Neural progenitor cell (in vitro differentiated cells): ENCODE measurements around the gene HTR5A. TPM values are rescaled to one million over a fixed set of nuclear protein-coding genes. Genes with fewer than 3 reads are reported as not detected.

Experiments used
- DNase-seq: peaks from one replicate; pipeline ENCODE4 v3.0.0-alpha.2; 2016; ENCODE audit warnings: low spot score
- H2AFZ ChIP-seq: fragments of 200-600 bp; sonication (generic); replicated peaks from 2 replicates; pipeline ENCODE4 v1.6.1; 2016; ENCODE audit warnings: antibody characterized with exemption
- H3F3A ChIP-seq: fragments of 200-600 bp; sonication (generic); 2 replicates; pipeline ENCODE4 v1.6.1; 2016; ENCODE audit warnings: antibody characterized with exemption, low read depth
- H3K27ac ChIP-seq: fragments of 200-600 bp; sonication (generic); 2 replicates; pipeline ENCODE4 v1.5.1; 2016; ENCODE audit warnings: mild to moderate bottlenecking
- H3K27me3 ChIP-seq: fragments of 200-600 bp; sonication (generic); 2 replicates; pipeline ENCODE4 v1.6.1; 2016; ENCODE audit warnings: mild to moderate bottlenecking, moderate library complexity
- H3K36me3 ChIP-seq: fragments of 200-600 bp; sonication (generic); 2 replicates; pipeline ENCODE4 v1.5.1; 2016
- H3K4me1 ChIP-seq: fragments of 200-600 bp; sonication (generic); 2 replicates; pipeline ENCODE4 v1.6.1; 2016; ENCODE audit warnings: mixed run types
- H3K4me2 ChIP-seq: fragments of 200-600 bp; sonication (generic); 2 replicates; pipeline ENCODE4 v1.6.1; 2016
- H3K4me3 ChIP-seq: fragments of 200-600 bp; sonication (generic); 2 replicates; pipeline ENCODE4 v1.5.1; 2016
- H3K79me2 ChIP-seq: fragments of 200-600 bp; sonication (generic); 2 replicates; pipeline ENCODE4 v1.6.1; 2016; ENCODE audit warnings: low read depth
- H3K9ac ChIP-seq: fragments of 200-600 bp; sonication (generic); 2 replicates; pipeline ENCODE4 v1.6.1; 2016
- H3K9me3 ChIP-seq: fragments of 200-600 bp; sonication (generic); 2 replicates; pipeline ENCODE4 v1.5.1; 2016; ENCODE audit warnings: low read depth
- H4K20me1 ChIP-seq: fragments of 200-600 bp; sonication (generic); 2 replicates; pipeline ENCODE4 v1.6.1; 2016; ENCODE audit warnings: low read depth
- H3K27ac Mint-ChIP-seq: 3 replicates; pipeline ENCODE4 v1.8.0; 2021; ENCODE audit warnings: mixed read lengths
- H3K27me3 Mint-ChIP-seq: 2 replicates; pipeline ENCODE4 v1.8.0; 2022; ENCODE audit warnings: low read depth, mild to moderate bottlenecking, inconsistent platforms, moderate library complexity, mixed read lengths; ENCODE audit not compliant: insufficient read depth
- H3K36me3 Mint-ChIP-seq: 3 replicates; pipeline ENCODE4 v1.8.0; 2021; ENCODE audit warnings: mixed read lengths
- H3K4me1 Mint-ChIP-seq: 3 replicates; pipeline ENCODE4 v1.8.0; 2021; ENCODE audit warnings: mixed read lengths
- H3K4me3 Mint-ChIP-seq: 3 replicates; pipeline ENCODE4 v1.8.0; 2021; ENCODE audit warnings: mild to moderate bottlenecking, moderate library complexity, mixed read lengths
- H3K9me3 Mint-ChIP-seq: 3 replicates; pipeline ENCODE4 v1.8.0; 2020; ENCODE audit warnings: mixed read lengths
- EZH2 ChIP-seq: fragments of 200-600 bp; sonication (generic); IDR thresholded peaks from 2 replicates; pipeline ENCODE4 v1.6.1; 2017; ENCODE audit warnings: antibody characterized with exemption, mild to moderate bottlenecking, moderate library complexity
- EZH2phosphoT487 ChIP-seq: fragments of 200-600 bp; sonication (generic); IDR thresholded peaks from 2 replicates; pipeline ENCODE4 v1.6.1; 2017; ENCODE audit warnings: antibody characterized with exemption
- total RNA-seq: library from RNA; depleted of rRNA; stranded (reverse); fragments of >200 nt; gene quantifications from 2 replicates; pipeline ENCODE4 v1.2.3, GENCODE V29; 2015; ENCODE audit warnings: low replicate concordance
- TF ChIP-seq, protein P1 (sequence below): fragments of 200-600 bp; sonication (generic); IDR thresholded peaks from 2 replicates; pipeline ENCODE4 v1.5.1; 2017; ENCODE audit warnings: antibody characterized with exemption, mild to moderate bottlenecking

The HTR5A gene
- total RNA-seq, 1 donor from 2014 or later: not detected

DNA sequence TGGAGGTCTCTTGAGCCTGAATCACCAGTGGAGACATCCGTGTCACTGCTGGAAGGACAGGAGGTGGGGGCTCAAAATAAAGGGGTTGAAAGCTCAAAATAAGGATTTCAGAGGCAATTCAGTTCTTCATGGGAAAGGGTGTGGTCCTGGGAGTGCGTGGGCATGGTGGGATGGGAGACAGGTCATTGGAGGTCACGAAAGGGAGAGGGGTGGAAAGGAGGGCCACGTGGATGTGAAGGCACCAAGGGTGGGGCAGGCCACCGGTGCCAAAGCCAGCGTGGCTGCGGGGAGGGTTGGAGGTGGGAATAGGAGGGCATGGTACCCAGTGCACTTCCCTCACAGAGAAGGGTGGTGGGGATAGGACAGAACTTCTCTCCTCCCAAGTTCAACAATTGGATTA lies 59.7 kb downstream of the HTR5A start:
- H3K36me3 ChIP-seq: no peaks in the 10 kb centered on the region
- H3K4me1 ChIP-seq: no peaks in the 10 kb centered on the region
- Mint-ChIP-seq H3K27me3 (peaks cover under 1% of the 10 kb centered on the region), H3K4me3 (no peak overlapping the region), H3K4me1 (peaks cover 7% of the 10 kb centered on the region), H3K9me3 (no peaks in the 10 kb centered on the region), H3K27ac (no peak overlapping the region), H3K36me3 (no peaks in the 10 kb centered on the region)
- no peak overlapping the region for H3K4me3 ChIP-seq
- H4K20me1 ChIP-seq: no peaks in the 10 kb centered on the region
- no peak overlapping the region for H3K4me2 ChIP-seq
- H3K9me3 ChIP-seq: no peaks in the 10 kb centered on the region
- H3K9ac ChIP-seq: no peak overlapping the region
- no peaks in the 10 kb centered on the region for H3K79me2 ChIP-seq
- H2AFZ ChIP-seq: no peak overlapping the region
- DNase-seq: no peak
- no peaks in the 10 kb centered on the region for H3K27me3 ChIP-seq
- no peak overlapping the region for H3K27ac ChIP-seq
- TF ChIP-seq, protein P1, sequence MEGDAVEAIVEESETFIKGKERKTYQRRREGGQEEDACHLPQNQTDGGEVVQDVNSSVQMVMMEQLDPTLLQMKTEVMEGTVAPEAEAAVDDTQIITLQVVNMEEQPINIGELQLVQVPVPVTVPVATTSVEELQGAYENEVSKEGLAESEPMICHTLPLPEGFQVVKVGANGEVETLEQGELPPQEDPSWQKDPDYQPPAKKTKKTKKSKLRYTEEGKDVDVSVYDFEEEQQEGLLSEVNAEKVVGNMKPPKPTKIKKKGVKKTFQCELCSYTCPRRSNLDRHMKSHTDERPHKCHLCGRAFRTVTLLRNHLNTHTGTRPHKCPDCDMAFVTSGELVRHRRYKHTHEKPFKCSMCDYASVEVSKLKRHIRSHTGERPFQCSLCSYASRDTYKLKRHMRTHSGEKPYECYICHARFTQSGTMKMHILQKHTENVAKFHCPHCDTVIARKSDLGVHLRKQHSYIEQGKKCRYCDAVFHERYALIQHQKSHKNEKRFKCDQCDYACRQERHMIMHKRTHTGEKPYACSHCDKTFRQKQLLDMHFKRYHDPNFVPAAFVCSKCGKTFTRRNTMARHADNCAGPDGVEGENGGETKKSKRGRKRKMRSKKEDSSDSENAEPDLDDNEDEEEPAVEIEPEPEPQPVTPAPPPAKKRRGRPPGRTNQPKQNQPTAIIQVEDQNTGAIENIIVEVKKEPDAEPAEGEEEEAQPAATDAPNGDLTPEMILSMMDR: no peak
- TF ChIP-seq EZH2 (no peak), EZH2phosphoT487 (no peak)
- H3F3A ChIP-seq: no peaks in the 10 kb centered on the region

DNA sequence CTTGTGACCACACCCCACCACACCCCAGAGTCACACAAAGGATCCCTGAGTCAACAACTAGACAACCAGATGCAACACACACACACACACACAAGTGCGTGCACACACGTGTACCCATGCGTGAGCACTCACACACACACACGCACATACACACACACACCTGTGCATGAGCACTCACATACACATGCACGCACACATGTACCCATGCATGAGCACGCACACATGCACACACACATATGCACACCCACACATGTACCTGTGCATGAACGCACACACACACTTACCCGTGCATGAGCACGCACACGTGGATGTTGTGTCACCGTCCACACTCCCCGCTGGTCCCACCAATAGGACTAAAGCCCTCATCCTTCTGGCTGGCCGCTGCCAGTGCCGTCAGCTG lies 60.4 kb downstream of the HTR5A start:
- H3K9me3 Mint-ChIP-seq: no peaks in the 10 kb centered on the region
- H3K4me3 Mint-ChIP-seq: no peak overlapping the region
- Histone ChIP-seq H3K4me1 (no peaks in the 10 kb centered on the region), H3K79me2 (no peaks in the 10 kb centered on the region), H2AFZ (no peak overlapping the region), H3K4me2 (no peak overlapping the region), H3K4me3 (no peak overlapping the region), H3K36me3 (no peaks in the 10 kb centered on the region), H3K27me3 (no peaks in the 10 kb centered on the region), H3K27ac (no peak overlapping the region), H3K9ac (no peak overlapping the region), H3F3A (no peaks in the 10 kb centered on the region), H4K20me1 (no peaks in the 10 kb centered on the region), H3K9me3 (no peaks in the 10 kb centered on the region)
- H3K27ac Mint-ChIP-seq: no peak overlapping the region
- peaks cover 7% of the 10 kb centered on the region for H3K4me1 Mint-ChIP-seq
- H3K36me3 Mint-ChIP-seq: no peaks in the 10 kb centered on the region
- H3K27me3 Mint-ChIP-seq: no peaks in the 10 kb centered on the region
- no peak for TF ChIP-seq EZH2
- TF ChIP-seq, protein P1: no peak
- TF ChIP-seq EZH2phosphoT487: no peak
- no peak for DNase-seq

DNA sequence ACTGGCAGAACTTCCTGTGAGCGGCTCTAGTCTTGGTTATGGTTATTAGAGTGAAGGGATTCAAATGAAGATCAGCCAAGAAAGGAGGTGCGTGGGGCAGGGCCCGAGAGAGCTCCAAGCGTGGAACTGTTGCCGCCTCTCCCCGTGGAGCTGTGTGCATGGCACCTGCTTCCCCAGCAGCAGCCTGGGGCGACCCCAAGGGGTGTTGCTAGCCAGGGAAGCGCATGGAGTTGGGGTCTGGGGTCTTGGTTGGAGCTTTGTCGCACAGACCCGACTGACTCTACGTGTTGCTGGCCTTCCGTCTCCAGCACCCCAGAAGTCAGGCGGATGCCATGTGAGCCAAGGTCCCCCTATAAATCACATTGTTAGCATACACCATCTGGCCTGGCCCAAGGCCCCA lies 61.0 kb downstream of the HTR5A start:
- no peak overlapping the region for H3K9ac ChIP-seq
- H3K4me1 Mint-ChIP-seq: peaks cover 7% of the 10 kb centered on the region

More for the DNA sequence above, 61.0 kb downstream of the HTR5A start:
- Mint-ChIP-seq H3K36me3 (no peaks in the 10 kb centered on the region), H3K27me3 (no peaks in the 10 kb centered on the region), H3K9me3 (no peaks in the 10 kb centered on the region), H3K27ac (no peak overlapping the region), H3K4me3 (no peak overlapping the region)
- H3K79me2 ChIP-seq: no peaks in the 10 kb centered on the region
- no peaks in the 10 kb centered on the region for H3F3A ChIP-seq
- H3K36me3 ChIP-seq: no peaks in the 10 kb centered on the region
- H3K9me3 ChIP-seq: no peaks in the 10 kb centered on the region
- H3K4me3 ChIP-seq: no peak overlapping the region
- TF ChIP-seq, protein P1: no peak
- TF ChIP-seq EZH2phosphoT487 (no peak), EZH2 (no peak)
- H2AFZ ChIP-seq: no peak overlapping the region
- DNase-seq: no peak
- H3K4me2 ChIP-seq: no peak overlapping the region
- H3K27ac ChIP-seq: no peak overlapping the region
- H3K4me1 ChIP-seq: no peaks in the 10 kb centered on the region
- H3K27me3 ChIP-seq: no peaks in the 10 kb centered on the region
- no peaks in the 10 kb centered on the region for H4K20me1 ChIP-seq
